NCI-H524 treated with DMSO at 0.1 percent for 48 hours (cell line): ENCODE data around the gene CMTM2.
"Not testable (repeated sequence)": the region's sequence is repeated elsewhere in the genome, so short reads cannot be mapped to it uniquely, and the experiment has no call there.

Experiments
- DNase-seq: peaks from one replicate; lab custom pipeline; 2025; lab: John Stamatoyannopoulos, UW

The CMTM2 gene

GRCh38 chr16:66552286-66553177, 26.7 kb upstream of the CMTM2 start, which contains the start of gene CKLF:
Gene CKLF, plus strand, starts transcription at chr16:66552576. Its CDS starts 140 bp downstream, at chr16:66552716.
- DNase-seq: peak; percentile 35

- DNase-seq: no peak
Measured at GRCh38 chr16:66553223-66553622, 26.0 kb upstream of the CMTM2 start.

DNA sequence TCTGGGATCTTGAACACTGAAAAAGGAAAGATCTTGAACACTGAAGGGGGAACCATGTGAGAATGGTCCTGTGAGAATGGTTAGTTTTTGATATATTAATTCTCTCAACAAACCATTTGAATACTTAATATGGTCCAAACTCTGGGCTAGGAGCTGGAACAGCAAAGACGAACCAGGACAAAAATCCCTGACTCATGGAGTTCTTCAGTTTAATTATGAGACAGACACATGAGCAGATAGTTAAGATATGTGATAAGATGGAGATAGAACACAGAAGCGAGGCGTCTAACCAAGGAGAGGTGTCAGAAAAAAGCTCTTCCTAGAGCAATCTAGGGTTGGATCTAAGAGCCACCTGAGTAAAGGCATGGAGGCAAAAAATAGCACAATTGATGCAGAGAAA, 25.2 kb upstream of the CMTM2 start:
- DNase-seq: no peak

GRCh38 chr16:66554495-66554894, 24.8 kb upstream of the CMTM2 start:
- DNase-seq: no peak

DNA sequence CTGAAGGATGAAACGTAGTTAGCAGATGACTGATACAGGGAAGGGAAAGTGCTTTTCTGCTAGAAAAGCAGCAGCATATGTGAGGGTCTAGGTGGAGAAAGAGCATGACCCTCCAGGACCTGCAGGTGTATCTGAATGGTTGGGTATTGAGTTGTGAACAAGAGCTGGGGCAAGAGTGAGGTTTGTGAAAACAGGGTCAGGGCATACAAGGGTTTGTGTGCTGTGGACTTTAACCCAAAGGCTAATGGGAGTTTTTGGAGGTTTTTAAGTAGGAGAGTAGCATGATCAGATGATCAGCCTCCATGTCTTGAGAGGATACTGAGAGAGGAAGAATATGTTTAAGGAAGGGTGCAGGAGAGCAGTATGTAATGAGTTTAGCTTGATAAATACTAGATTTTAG, 19.2 kb upstream of the CMTM2 start:
- no peak for DNase-seq

DNA sequence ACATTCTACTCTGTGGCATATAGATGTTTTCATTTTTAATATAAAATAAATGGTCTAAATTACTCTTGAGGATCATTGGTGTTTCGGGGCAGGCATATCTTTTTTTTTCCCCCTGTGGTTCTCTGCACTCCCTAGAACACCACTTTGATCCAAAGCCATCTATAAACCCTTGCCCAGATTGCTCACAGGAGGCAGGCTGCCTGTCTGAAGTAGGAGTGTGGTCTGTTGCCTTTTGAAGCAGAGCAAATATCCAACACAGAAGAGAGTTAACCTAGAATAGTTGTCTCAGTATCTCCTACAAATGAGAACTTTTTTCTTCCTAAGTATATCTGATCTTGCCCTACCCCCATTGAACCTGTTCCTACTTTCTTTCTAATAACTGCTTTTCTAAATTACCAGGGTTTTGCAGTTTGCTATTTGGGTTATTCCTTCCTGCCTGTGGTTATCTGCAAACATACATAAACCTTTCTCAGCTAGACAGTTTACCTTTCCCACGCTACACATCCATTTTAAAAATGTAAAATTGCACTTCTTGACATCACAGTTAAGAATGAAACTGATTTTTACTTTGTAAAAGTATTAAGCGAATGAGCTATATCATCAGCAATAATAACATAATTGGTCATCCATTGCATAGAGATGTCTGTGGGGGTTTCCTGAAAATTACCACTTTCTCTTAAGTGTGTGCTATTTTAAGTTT, 17.7 kb upstream of the CMTM2 start:
- DNase-seq: no peak

GRCh38 chr16:66562409-66562808, 16.9 kb upstream of the CMTM2 start:
- no peak for DNase-seq

DNA sequence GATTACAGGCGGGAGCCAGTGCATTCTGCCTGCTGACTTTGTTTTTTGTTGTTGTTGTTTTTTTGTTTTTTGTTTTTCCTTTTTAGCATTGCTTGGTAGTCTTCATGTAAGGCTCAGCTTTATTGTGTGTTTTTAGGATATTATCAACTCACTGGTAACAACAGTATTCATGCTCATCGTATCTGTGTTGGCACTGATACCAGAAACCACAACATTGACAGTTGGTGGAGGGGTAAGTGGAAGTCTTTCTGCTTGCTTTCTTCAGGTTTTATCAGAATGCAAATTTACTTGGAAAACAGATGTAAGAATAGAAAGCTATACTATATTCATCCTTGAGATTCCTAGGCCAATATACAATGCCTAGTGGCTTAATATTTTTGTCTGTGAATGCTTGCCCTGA, 16.3 kb upstream of the CMTM2 start:
- no peak for DNase-seq

DNA sequence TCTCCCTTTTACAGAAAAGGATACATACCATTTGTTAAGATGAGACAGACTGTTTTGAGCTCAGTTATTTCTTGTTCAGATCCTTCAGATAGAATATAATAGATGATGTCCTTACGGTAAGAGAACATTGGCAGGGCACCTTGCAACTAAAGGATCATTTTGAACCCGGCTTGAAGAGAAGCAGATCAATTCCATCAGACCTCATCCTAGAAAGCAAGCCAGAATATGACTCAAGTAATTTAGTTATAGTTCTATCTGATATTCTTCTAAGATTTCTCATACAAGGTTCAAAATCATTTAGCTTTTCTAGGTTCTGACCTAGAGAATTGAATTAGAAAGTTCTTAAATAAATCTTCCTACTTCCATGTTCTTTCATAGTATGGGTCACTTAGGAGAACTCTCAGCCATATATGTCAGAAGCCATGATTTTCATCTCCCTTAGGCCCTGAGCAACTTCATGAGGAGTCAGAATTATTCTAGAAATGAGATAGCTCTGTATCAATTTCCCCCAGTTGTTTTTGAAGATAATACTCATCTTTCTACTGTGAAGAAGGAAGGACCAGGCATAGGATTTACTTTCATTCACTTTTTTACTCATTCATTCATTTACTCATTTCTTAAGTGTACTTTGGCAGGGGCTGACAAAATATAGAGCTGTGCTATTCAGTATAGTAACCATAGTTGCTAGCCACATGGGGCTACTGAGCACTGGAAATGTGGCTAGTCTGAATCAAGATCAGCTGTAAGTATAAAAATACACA, 15.5 kb upstream of the CMTM2 start:
- DNase-seq: no peak

- no peak for DNase-seq
Measured at GRCh38 chr16:66566051-66566901, 13.0 kb upstream of the CMTM2 start, which contains the start of gene CMTM1. Gene CMTM1, plus strand, starts transcription at chr16:66566439. Its CDS starts 75 bp downstream, at chr16:66566514.

GRCh38 chr16:66567270-66567669, 12.0 kb upstream of the CMTM2 start:
- not testable (repeated sequence) for DNase-seq

GRCh38 chr16:66568355-66568754, 10.9 kb upstream of the CMTM2 start:
- DNase-seq: no peak

- no peak for DNase-seq
Measured at GRCh38 chr16:66569131-66569530, 10.1 kb upstream of the CMTM2 start.

- DNase-seq: no peak
Measured at GRCh38 chr16:66569827-66570405, 9.3 kb upstream of the CMTM2 start.

DNA sequence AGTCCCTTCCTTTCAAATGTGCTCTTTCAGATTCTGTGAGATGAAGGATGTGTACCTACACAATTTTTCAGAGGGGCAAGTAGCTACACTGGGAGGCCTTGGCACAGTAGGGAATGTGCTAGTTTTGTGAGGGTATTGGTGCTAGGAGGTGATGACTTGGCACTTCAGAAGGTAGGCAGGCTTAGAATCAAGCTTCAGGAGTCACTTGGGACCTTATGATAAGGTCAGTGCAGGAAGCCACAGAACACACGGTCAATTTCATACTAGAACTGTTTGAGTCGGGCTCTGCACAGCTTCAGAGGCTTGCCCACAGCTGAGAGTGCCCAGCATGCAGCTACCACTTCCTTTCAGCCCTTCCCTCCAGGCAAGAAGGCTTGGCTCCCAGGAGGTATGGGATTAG, 6.9 kb upstream of the CMTM2 start:
- DNase-seq: no peak

GRCh38 chr16:66574081-66574480, 5.2 kb upstream of the CMTM2 start:
- no peak for DNase-seq

GRCh38 chr16:66574531-66574930, 4.7 kb upstream of the CMTM2 start:
- DNase-seq: no peak

GRCh38 chr16:66575060-66575459, 4.2 kb upstream of the CMTM2 start:
- no peak for DNase-seq

GRCh38 chr16:66576296-66576695, 3.0 kb upstream of the CMTM2 start:
- no peak for DNase-seq

DNA sequence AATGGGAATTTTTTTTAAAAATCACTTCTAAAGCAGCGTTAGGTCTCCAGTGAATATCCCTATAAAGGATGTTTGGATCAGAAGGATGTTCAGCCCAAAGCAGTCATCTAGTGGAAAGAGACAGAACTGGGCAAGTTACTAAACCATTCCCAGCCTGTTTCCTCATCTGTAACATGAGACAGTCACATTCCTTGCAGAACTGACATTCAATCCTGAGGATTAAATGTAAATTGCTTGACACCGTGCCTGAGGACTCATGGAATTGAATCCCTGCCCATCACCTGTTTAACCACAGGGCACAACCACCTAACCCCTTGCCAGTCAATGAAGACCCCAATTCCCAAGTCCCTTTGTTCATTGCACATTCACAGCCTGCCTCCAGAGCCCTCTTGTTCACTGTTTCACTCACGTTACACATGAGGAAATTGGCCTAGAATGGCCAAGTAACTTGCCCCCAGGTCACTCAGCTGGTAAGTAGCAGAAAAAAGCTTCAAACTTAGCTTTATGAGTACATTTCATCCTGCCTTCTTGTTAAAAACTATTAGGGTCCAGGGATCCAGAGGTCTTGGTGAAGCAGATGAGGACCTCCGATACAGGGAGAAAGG, 1.4 kb downstream of the CMTM2 start:
- DNase-seq: peak; percentile 25
